Activated CD8-positive, alpha-beta T cell treated with anti-CD3 and anti-CD28 coated beads for 36 hours (primary cell): ENCODE results near the gene MAVS. TPM values are rescaled to one million over a fixed set of nuclear protein-coding genes. Genes with fewer than 3 reads are reported as not detected.
"Not testable (repeated sequence)": the region's sequence is repeated elsewhere in the genome, so short reads cannot be mapped to it uniquely, and the experiment has no call there.

Experiments
- ATAC-seq: fragments of 200-7000 bp; cut with Tn5 transposase; one replicate; pipeline ENCODE4 v1.10.0; 2021; ENCODE audit warnings: mild to moderate bottlenecking, moderate library complexity
- CTCF ChIA-PET: fragments of 350-600 bp; sonication (Branson Sonifier 250); formaldehyde crosslinking; loops from one replicate; lab custom pipeline; 2021; ENCODE audit warnings: antibody characterized with exemption; lab: Charles Lee
- POLR2A ChIA-PET: fragments of 350-600 bp; sonication (Branson Sonifier 250); formaldehyde crosslinking; loops from one replicate; lab custom pipeline; 2021; ENCODE audit warnings: antibody characterized with exemption; lab: Charles Lee
- DNase-seq: peaks from one replicate; pipeline ENCODE4 v3.0.0-alpha.2; 2020
- H3K27ac Mint-ChIP-seq: one replicate; pipeline ENCODE4 v1.8.0; 2021; ENCODE audit warnings: mild to moderate bottlenecking, mixed read lengths
- H3K27me3 Mint-ChIP-seq: one replicate; pipeline ENCODE4 v1.8.0; 2021; ENCODE audit warnings: mixed read lengths
- H3K36me3 Mint-ChIP-seq: one replicate; pipeline ENCODE4 v1.8.0; 2021; ENCODE audit warnings: low read depth, mixed read lengths
- H3K4me1 Mint-ChIP-seq: one replicate; pipeline ENCODE4 v1.8.0; 2021; ENCODE audit warnings: low read depth, mixed read lengths
- H3K4me3 Mint-ChIP-seq: one replicate; pipeline ENCODE4 v1.8.0; 2021; ENCODE audit warnings: mild to moderate bottlenecking, moderate library complexity, mixed read lengths
- H3K9me3 Mint-ChIP-seq: one replicate; pipeline ENCODE4 v1.8.0; 2021; ENCODE audit warnings: mixed read lengths
- CTCF ChIP-seq: fragments of 200-600 bp; IDR thresholded peaks from one replicate; pipeline ENCODE4 v1.8.0; 2022; ENCODE audit warnings: antibody characterized with exemption, mild to moderate bottlenecking
- intact Hi-C: fragments of 100-400 bp; cut with micrococcal nuclease; formaldehyde crosslinking; loops from one replicate; pipeline ENCODE4 v1.10.0; 2022
- total RNA-seq, 2 experiments: library from RNA; stranded (reverse); gene quantifications; one replicate each; pipeline ENCODE4 v1.2.3, GENCODE V29; 2021

MAVS gene
- total RNA-seq, 2 experiments from 2014 or later: 17.0 to 17.5 TPM

DNA sequence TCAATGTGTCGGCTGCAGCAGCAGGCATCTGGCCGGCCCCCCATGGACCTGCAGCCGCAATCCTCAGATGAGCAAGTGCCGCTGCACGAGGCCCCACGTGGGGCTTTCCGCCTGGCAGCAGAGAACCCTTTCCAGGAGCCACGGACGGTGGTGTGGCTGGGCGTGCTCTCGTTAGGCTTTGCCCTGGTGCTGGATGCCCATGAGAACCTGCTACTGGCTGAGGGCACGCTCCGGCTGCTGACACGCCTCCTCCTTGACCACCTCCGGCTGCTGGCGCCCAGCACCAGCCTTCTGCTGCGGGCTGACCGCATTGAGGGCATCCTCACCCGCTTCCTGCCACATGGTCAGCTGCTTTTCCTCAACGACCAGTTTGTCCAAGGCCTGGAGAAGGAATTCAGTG lies 22.8 kb upstream of the MAVS start:
- CTCF ChIA-PET: interaction anchor here (1.1 kb wide), 1 partner anchor 35 kb away, joined by 3 read pairs; no protein-coding TSS in a partner anchor
- POLR2A ChIA-PET: interaction anchor here (1.0 kb wide), 1 partner anchor 17 kb away, joined by 3 read pairs; no protein-coding TSS in a partner anchor
- Mint-ChIP-seq H3K27me3 (no peaks in the 10 kb centered on the region), H3K36me3 (no peaks in the 10 kb centered on the region), H3K4me1 (peaks cover 14% of the 10 kb centered on the region), H3K27ac (no peak overlapping the region), H3K4me3 (no peak overlapping the region), H3K9me3 (no peaks in the 10 kb centered on the region)
- TF ChIP-seq CTCF: no peak
- intact Hi-C loops: no loop called here
- DNase-seq (no peak), ATAC-seq (no peak)

DNA sequence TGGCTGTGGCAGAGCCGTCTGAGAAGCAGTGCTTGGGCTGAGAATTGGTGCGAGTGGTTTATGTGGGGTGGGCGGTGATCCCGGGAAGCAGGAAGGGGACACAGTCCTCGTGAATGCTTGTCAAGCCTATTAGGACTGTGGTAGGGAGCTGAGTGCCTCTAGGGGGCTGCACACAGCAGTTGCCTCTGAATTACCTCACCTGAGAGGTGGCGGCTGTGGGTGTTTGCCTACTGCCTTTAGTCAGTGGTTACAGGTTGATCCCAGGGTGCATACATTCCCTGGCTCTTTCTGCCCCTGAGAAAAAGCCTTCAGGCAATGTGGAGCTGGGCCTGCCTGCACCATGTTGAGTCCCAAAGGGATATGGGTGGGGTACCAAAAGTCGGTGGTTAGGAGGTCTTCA lies 21.1 kb upstream of the MAVS start:
- H3K9me3 Mint-ChIP-seq: no peaks in the 10 kb centered on the region
- no peak for TF ChIP-seq CTCF
- H3K4me1 Mint-ChIP-seq: peaks cover 6% of the 10 kb centered on the region
- ChIA-PET CTCF (interaction anchor here (0.9 to 1.2 kb wide), 2 partner anchors 62 to 115 kb away, joined by 3 to 4 read pairs; no protein-coding TSS in a partner anchor), POLR2A (interaction anchor here (0.9 kb wide), 1 partner anchor 30 kb away, joined by 4 read pairs; no protein-coding TSS in a partner anchor)
- DNase-seq (no peak), ATAC-seq (no peak)
- H3K36me3 Mint-ChIP-seq: peaks cover 4% of the 10 kb centered on the region
- intact Hi-C loops: no loop called here
- no peak overlapping the region for H3K4me3 Mint-ChIP-seq
- H3K27ac Mint-ChIP-seq: no peak overlapping the region
- no peaks in the 10 kb centered on the region for H3K27me3 Mint-ChIP-seq

DNA sequence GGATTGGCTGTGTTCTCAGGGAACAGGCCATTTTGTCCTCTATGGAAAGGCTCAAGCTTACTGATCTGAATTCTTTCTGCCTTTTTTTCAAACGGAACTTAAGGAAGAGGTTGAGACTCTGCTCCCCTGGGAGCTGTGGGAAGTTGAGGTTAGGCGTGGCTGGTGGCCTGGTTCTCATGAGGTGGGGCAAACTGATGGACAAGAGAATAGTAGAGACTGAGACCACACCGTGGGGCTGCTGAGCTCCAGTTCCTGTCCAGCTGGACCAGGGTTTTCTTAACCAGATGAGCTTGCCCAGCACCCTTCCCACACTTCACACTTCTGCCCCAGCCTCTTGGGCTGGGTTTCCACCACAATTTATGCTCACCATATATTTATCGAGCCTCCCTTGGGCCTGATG lies 20.2 kb upstream of the MAVS start:
- no peak for TF ChIP-seq CTCF
- intact Hi-C loops: no loop called here
- Mint-ChIP-seq H3K36me3 (peaks cover 5% of the 10 kb centered on the region), H3K9me3 (no peaks in the 10 kb centered on the region), H3K27ac (no peak overlapping the region), H3K4me1 (peaks cover 6% of the 10 kb centered on the region), H3K4me3 (no peak overlapping the region), H3K27me3 (no peaks in the 10 kb centered on the region)
- ATAC-seq: no peak
- no peak for DNase-seq
- ChIA-PET CTCF (interaction anchor here (0.9 to 1.4 kb wide), 3 partner anchors 39 to 116 kb away, joined by 3 to 4 read pairs (median 3); no protein-coding TSS in a partner anchor), POLR2A (interaction anchor here (0.6 to 1.1 kb wide), 4 partner anchors 26 to 256 kb away, joined by 3 read pairs; partner anchors contain the start of gene CENPB)

- no peaks in the 10 kb centered on the region for H3K27me3 Mint-ChIP-seq
- no peak for TF ChIP-seq CTCF
- no peak overlapping the region for H3K27ac Mint-ChIP-seq
- DNase-seq (no peak), ATAC-seq (no peak)
- intact Hi-C loops: no loop called here
- H3K36me3 Mint-ChIP-seq: peaks cover 5% of the 10 kb centered on the region
- POLR2A ChIA-PET: no interaction called here
- H3K4me1 Mint-ChIP-seq: no peaks in the 10 kb centered on the region
- no peak overlapping the region for H3K4me3 Mint-ChIP-seq
- no peaks in the 10 kb centered on the region for H3K9me3 Mint-ChIP-seq
- CTCF ChIA-PET: no interaction called here
Observed at GRCh38 chr20:3828798-3829197, 17.8 kb upstream of the MAVS start.

DNA sequence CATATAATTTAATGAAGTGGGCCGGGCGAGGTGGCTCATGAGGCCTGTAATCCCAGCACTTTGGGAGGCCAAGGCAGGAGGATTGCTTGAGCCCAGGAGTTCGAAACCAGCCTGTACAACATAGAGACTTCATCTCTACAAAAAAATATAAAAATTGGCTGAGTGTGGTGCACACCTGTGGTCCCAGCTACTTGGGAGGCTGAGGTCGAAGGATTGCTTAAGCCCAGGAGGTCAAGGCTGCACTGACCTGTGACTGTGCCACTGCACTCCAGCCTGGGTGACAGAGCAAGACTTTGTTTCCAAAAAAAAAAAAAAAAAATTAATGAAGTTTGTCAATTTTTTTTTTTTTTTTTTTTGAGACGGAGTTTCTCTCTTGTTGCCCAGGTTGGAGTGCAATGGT lies 16.7 kb upstream of the MAVS start:
- POLR2A ChIA-PET: interaction anchor here (0.5 to 1.3 kb wide), 2 partner anchors 8 to 43 kb away, joined by 3 read pairs; no protein-coding TSS in a partner anchor
- DNase-seq, intact Hi-C loops, ATAC-seq, H3K27ac Mint-ChIP-seq, H3K4me3 Mint-ChIP-seq, CTCF ChIA-PET, H3K27me3 Mint-ChIP-seq, H3K4me1 Mint-ChIP-seq, H3K36me3 Mint-ChIP-seq, H3K9me3 Mint-ChIP-seq: not testable (repeated sequence)
